GM12864 (cell line): ENCODE results near the gene RABEP2.

ENCODE experiments used
- DNase-seq: peaks from one replicate; pipeline ENCODE4 v3.0.0-alpha.2; 2011; ENCODE audit warnings: low read depth
- H3K4me3 ChIP-seq: 2 replicates; pipeline ENCODE4 v1.5.1; 2011; ENCODE audit warnings: mild to moderate bottlenecking, low read depth, low read length, control low read depth
- TF ChIP-seq, protein P1 (sequence below): IDR thresholded peaks from 2 replicates; pipeline ENCODE4 v1.5.1; 2011; ENCODE audit warnings: low read depth, mild to moderate bottlenecking, moderate library complexity, low read length, control low read depth, inconsistent platforms; ENCODE audit errors: missing control alignments

The RABEP2 gene

DNA sequence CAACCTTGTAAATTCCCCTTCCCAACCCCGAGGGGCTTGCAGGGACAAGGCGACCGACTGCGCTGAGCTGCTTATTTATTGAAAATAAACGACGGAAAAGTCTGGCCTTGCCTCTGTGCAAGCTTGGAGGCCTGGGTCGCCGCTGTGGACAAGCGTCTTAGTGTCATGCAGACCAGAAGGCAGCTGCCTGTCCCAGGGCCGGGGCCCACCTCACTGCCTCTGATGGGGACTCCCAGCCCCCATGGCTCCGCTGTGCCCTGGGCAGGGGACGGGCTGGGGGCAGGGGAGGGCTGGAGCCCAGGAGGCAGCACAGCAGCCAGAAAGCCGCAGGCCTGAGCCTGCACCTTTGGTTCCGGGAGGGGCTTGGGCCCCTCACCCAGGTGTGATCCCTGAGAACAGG is 20.7 kb downstream of the RABEP2 start:
- no peak for DNase-seq
- no peak overlapping the region for H3K4me3 ChIP-seq
- TF ChIP-seq, protein P1, sequence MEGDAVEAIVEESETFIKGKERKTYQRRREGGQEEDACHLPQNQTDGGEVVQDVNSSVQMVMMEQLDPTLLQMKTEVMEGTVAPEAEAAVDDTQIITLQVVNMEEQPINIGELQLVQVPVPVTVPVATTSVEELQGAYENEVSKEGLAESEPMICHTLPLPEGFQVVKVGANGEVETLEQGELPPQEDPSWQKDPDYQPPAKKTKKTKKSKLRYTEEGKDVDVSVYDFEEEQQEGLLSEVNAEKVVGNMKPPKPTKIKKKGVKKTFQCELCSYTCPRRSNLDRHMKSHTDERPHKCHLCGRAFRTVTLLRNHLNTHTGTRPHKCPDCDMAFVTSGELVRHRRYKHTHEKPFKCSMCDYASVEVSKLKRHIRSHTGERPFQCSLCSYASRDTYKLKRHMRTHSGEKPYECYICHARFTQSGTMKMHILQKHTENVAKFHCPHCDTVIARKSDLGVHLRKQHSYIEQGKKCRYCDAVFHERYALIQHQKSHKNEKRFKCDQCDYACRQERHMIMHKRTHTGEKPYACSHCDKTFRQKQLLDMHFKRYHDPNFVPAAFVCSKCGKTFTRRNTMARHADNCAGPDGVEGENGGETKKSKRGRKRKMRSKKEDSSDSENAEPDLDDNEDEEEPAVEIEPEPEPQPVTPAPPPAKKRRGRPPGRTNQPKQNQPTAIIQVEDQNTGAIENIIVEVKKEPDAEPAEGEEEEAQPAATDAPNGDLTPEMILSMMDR, result no peak

DNA sequence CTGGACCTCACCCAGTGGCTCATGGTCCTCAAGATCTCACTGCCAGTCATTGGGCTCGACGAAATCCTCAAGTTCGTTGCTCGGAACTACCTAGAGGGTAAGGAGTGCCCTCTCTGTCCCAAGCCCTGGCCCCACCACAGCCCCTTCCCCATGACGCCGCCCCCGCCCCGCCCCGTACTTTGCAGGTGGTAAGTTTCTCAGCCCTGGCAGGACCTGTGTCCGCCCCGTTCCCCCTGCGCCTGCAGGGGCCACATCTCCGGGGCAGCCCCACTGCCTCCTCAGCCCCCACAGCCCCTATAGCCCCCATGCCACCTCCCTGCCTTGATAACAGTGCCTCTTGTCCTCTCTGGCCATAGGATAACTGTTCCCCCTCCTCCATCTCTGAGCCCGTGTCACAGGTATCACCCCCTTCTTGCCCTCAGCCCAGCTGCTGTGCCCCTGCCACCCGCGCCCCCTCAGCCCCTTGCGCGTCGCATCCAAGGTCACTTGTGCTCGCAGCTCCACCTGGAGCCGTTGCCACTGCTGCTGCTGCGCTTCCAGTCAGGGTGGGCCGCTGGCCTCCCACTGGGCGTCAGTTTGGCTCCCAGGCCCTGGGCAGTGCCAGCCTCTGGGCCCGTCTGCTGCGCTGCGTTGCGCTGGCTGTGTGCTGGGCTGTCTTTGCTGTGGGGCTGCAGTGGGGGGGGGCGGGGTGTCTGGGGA is 21.5 kb downstream of the RABEP2 start:
- H3K4me3 ChIP-seq, result no peak overlapping the region
- TF ChIP-seq, protein P1, result no peak

GRCh38 chr16:28902909-28903308 is 22.1 kb downstream of the RABEP2 start:
- TF ChIP-seq, protein P1, result no peak
- DNase-seq, result no peak
- no peak overlapping the region for H3K4me3 ChIP-seq

More for the DNA sequence above, 21.5 kb downstream of the RABEP2 start:
- DNase-seq, result no peak

DNA sequence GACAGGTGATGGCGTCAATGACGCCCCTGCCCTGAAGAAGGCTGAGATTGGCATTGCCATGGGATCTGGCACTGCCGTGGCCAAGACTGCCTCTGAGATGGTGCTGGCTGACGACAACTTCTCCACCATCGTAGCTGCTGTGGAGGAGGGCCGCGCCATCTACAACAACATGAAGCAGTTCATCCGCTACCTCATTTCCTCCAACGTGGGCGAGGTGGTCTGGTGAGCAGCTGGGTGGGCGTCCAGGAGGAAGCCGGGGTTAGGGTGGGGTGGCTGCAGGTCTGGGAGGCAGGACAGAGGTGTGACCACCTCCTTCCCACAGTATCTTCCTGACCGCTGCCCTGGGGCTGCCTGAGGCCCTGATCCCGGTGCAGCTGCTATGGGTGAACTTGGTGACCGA is 23.2 kb downstream of the RABEP2 start:
- H3K4me3 ChIP-seq, result no peak overlapping the region
- DNase-seq, result no peak
- TF ChIP-seq, protein P1, result no peak

GRCh38 chr16:28900601-28901000 is 24.4 kb downstream of the RABEP2 start:
- TF ChIP-seq, protein P1, result no peak
- no peak for DNase-seq
- no peak overlapping the region for H3K4me3 ChIP-seq

DNA sequence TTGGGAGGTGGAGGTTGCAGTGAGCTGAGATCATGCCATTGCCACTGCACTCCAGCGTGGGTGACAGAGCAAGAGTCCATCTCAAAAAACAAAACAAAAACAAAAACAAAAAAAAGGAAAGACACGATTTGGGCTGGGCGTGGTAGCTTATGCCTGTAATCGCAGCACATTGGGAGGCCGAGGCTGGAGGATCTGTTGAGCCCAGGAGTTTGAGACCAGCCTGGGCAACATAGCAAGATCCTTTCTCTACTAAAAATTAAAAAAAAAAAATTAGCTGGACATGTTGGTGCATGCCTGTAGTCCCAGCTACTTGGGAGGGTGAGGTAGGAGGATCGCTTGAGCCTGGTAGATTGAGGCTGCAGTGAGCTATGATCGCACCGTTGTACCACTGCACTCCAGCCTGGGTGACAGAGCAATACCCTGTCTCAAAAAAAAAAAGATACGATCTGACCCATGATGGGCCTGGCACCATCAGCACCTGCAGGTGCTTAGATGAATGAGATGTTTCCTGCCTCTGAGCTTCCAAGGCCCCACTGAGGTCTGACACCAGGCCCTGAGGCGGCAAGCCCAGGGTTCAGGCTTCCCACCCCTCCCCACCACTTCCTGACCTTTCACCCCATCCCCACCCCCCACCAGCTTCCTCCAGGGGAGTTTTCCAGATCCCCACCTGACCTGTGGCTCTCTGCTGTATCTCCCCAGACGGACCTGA is 25.0 kb downstream of the RABEP2 start:
- TF ChIP-seq, protein P1, result no peak

GRCh38 chr16:28898942-28899341 is 26.1 kb downstream of the RABEP2 start:
- DNase-seq, result no peak
- H3K4me3 ChIP-seq, result no peak overlapping the region
- TF ChIP-seq, protein P1, result no peak

More for the DNA sequence above, 25.0 kb downstream of the RABEP2 start:
- no peak for DNase-seq
- no peak overlapping the region for H3K4me3 ChIP-seq
